GM12874 (cell line): ENCODE data around the gene DOK4.

Experiments
- TF ChIP-seq, protein P1 (sequence below): IDR thresholded peaks from 2 replicates; pipeline ENCODE4 v1.5.1; 2011; ENCODE audit warnings: low read depth, mild to moderate bottlenecking, control low read depth, low read length, moderate library complexity; ENCODE audit not compliant: insufficient read depth

DOK4 gene

DNA sequence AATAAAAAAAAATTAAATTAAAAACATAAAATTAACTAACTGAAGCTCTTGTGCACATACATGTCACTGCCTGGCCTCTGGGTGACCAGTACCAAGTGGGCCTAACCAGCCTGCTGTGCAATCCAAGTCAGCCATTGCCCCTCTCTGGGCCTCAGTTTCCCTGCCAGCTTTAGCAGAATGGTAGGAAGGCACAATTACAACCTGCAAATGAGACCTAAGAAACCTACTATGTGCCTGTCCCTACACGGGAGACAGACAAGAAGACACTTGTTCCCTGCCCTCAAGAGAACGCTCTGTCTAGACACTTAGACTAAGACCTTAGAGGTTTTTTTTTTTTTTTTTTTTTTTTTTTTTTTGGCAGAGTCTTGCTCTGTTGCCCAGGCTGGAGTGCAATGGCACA is 40.8 kb downstream of the DOK4 start:
- TF ChIP-seq, protein P1, sequence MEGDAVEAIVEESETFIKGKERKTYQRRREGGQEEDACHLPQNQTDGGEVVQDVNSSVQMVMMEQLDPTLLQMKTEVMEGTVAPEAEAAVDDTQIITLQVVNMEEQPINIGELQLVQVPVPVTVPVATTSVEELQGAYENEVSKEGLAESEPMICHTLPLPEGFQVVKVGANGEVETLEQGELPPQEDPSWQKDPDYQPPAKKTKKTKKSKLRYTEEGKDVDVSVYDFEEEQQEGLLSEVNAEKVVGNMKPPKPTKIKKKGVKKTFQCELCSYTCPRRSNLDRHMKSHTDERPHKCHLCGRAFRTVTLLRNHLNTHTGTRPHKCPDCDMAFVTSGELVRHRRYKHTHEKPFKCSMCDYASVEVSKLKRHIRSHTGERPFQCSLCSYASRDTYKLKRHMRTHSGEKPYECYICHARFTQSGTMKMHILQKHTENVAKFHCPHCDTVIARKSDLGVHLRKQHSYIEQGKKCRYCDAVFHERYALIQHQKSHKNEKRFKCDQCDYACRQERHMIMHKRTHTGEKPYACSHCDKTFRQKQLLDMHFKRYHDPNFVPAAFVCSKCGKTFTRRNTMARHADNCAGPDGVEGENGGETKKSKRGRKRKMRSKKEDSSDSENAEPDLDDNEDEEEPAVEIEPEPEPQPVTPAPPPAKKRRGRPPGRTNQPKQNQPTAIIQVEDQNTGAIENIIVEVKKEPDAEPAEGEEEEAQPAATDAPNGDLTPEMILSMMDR: no peak

DNA sequence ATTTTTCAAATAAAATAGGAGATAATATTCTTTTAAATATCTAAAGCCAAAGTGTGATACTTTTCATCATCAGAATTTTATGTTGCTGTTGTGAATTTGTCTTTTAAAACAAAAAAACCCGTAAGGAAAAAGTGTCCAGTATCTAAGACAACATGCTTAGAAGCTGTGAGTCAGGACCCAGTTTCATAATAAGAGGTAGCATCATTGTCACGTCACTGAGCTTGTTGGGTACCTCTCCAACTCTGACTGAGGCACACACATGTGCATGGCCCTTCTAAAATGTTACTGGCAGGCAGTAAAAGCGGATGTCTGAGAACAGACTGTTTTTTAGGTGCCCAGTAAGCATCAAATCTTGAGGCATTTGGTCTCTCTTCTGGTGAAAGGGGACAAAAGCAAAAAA is 41.6 kb downstream of the DOK4 start:
- TF ChIP-seq, protein P1: no peak

DNA sequence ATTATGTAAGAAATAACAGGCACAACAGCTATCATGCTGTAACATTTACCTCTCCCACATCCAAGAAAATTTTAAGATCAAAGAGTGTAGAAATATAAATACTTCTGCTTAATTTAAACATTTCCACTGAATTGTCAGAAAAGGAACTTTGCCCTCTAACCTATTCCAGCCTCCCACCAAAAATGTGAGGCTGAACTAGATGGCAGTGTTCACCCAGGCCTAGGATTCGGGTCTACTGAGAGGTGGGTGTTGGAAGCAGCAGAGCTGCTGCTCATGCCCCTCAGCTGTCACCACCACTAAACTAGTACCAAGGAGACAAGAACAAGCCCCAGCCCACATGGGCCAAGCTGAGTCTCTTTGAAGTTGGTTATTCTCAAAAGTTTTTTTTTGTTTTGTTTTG is 50.5 kb downstream of the DOK4 start:
- TF ChIP-seq, protein P1: no peak

GRCh38 chr16:57434003-57434402 is 52.3 kb downstream of the DOK4 start:
- TF ChIP-seq, protein P1: no peak

- TF ChIP-seq, protein P1: no peak
These were observed 53.3 kb downstream of the DOK4 start for GRCh38 chr16:57432989-57433388.

DNA sequence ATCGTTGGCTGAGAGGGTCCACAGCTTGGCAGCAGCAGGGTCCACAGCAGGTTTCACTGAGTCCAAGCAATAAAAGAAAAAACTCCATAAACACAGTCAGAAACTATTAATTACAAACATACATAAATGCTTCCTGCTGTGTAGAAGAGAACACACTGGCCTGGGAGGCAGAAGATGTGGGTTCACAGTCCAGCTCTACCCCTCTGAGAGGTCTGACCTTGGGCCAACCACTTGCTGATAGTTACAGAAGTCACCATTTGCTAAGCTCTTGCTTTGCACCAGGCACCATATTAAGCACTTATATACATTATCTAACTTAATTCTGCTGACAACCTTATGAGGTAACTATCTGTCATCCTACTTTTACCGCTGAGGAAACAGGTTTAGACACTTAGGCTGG is 53.8 kb downstream of the DOK4 start:
- TF ChIP-seq, protein P1: no peak

DNA sequence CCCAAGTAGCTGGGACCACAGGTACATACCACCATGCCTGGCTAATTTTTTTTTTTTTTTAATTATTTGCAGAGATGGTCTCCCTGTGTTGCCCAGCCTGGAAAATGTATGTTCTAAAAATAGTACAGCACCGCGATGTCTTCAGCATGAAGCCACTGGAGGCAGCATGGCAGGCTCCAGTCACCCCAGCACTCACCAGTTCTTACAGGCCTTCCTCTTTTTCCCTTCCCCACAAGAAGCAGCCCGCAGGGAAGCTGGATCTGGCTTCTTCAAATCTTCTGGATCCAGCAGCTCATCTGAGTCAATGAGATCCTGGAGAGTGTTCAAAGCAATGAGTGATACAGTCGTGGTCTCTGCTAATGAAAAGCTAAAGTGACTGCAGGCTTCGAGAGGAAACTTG is 55.3 kb downstream of the DOK4 start:
- TF ChIP-seq, protein P1: no peak

- TF ChIP-seq, protein P1: no peak
These were observed 58.5 kb downstream of the DOK4 start for GRCh38 chr16:57427824-57428223.
